Sigmoid colon (tissue), 7 donors: ENCODE data around the gene EMP2. TPM values are rescaled to one million over a fixed set of nuclear protein-coding genes. Genes with fewer than 3 reads are reported as not detected.

ENCODE experiments used
- DNase-seq: peaks from one replicate; pipeline ENCODE4 v3.0.0-alpha.2; 2019
- H3K27ac ChIP-seq, 4 donors: fragments of 200-600 bp; sonication (generic); one replicate each; pipeline ENCODE4 v1.5.1; 2016 to 2019; ENCODE audit warnings: mild to moderate bottlenecking in 1 of 4
- H3K27me3 ChIP-seq, 3 donors: fragments of 200-600 bp; sonication (generic); one replicate each; pipeline ENCODE4 v1.5.1; 2019; ENCODE audit warnings: mild to moderate bottlenecking in 1 of 3
- H3K36me3 ChIP-seq, 4 donors: fragments of 200-600 bp; sonication (generic); one replicate each; pipeline ENCODE4 v1.5.1; 2016 to 2019
- H3K4me1 ChIP-seq, 4 donors: fragments of 200-600 bp; sonication (generic); one replicate each; pipeline ENCODE4 v1.5.1; 2017 to 2019
- H3K4me3 ChIP-seq, 4 donors: fragments of 200-600 bp; sonication (generic); one replicate each; pipeline ENCODE4 v1.5.1; 2017 to 2019; ENCODE audit warnings: mild to moderate bottlenecking in 2 of 4, moderate library complexity in 1 of 4
- H3K9me3 ChIP-seq, 4 donors: fragments of 200-600 bp in 3 of 4; sonication (generic) in 3 of 4; one replicate each; pipeline versions ENCODE4 v1.5.1 to v1.6.1; 2013 to 2019
- CTCF ChIP-seq, 4 experiments: fragments of 450-650 bp in 3 of 4; fragments of 200-600 bp in 1 of 4; IDR thresholded peaks; one replicate each; pipeline ENCODE4 v1.5.1; 2016 to 2019; ENCODE audit warnings: antibody characterized with exemption in 4 of 4, mild to moderate bottlenecking in 3 of 4, moderate library complexity in 2 of 4
- EP300 ChIP-seq, 4 donors: sonication (generic); formaldehyde crosslinking; IDR thresholded peaks; one replicate each; pipeline ENCODE4 v1.6.1; 2017; ENCODE audit warnings: antibody characterized with exemption in 4 of 4
- POLR2A ChIP-seq, 2 donors: fragments of 450-650 bp; IDR thresholded peaks; one replicate each; pipeline ENCODE4 v1.6.1; 2016; ENCODE audit warnings: antibody characterized with exemption in 2 of 2, mild to moderate bottlenecking in 2 of 2, moderate library complexity in 2 of 2
- POLR2AphosphoS5 ChIP-seq, 4 donors: sonication (generic); formaldehyde crosslinking; IDR thresholded peaks; one replicate each; pipeline ENCODE4 v1.6.1; 2017; ENCODE audit warnings: antibody characterized with exemption in 4 of 4
- WGBS, 2 donors: extraction: QIAGEN DNeasy Blood & Tissue Kit; methylation state at CpG; one replicate each; pipeline ENCODE4 v1.1.7; 2013; 5-methylcytosine and 5-hydroxymethylcytosine counted together
- intact Hi-C: fragments of 100-400 bp; cut with DNase I; formaldehyde crosslinking; loops from one replicate; pipeline ENCODE4 v1.15.1; 2023
- polyA plus RNA-seq, 3 donors: library from polyadenylated mRNA; stranded (reverse); fragments of 200-250 nt; gene quantifications; one replicate each; pipeline ENCODE4 v1.2.3, GENCODE V29; 2013
- total RNA-seq, 4 donors: library from RNA; depleted of rRNA; stranded (reverse); fragments of >200 nt; gene quantifications; one replicate each; pipeline ENCODE4 v1.1.0, GENCODE V29; 2016
- donor health status: healthy with polysubstance abuse.
- donor health status: Bipolar disorder and iron deficiency.
- donor health status: healthy.

EMP2 gene
- total and polyA plus RNA-seq, 7 donors = 7.2 to 57.3 (median 39.2) TPM

GRCh38 chr16:10526962-10527361 lies 53.4 kb downstream of the EMP2 start:
- 91 to 96% methylated on average over 7 of the region's 7 CpGs for WGBS, 2 donors
- peaks cover 0 to 61% (median 23%) of the 10 kb centered on the region in 4 donors for H3K36me3 ChIP-seq
- TF ChIP-seq EP300 (IDR thresholded peaks at IDR 0.05) = no peak
- no peak for TF ChIP-seq CTCF (IDR thresholded peaks at IDR 0.05)
- no peak for TF ChIP-seq POLR2A (IDR thresholded peaks at IDR 0.05)
- no peak for TF ChIP-seq POLR2AphosphoS5 (IDR thresholded peaks at IDR 0.05)
- no peaks in the 10 kb centered on the region for H3K9me3 ChIP-seq
- no peak overlapping the region for H3K27ac ChIP-seq
- intact Hi-C loops = no loop called here
- no peak overlapping the region for H3K4me3 ChIP-seq
- H3K27me3 ChIP-seq = no peaks in the 10 kb centered on the region
- H3K4me1 ChIP-seq = no peaks in the 10 kb centered on the region
- DNase-seq = no peak

DNA sequence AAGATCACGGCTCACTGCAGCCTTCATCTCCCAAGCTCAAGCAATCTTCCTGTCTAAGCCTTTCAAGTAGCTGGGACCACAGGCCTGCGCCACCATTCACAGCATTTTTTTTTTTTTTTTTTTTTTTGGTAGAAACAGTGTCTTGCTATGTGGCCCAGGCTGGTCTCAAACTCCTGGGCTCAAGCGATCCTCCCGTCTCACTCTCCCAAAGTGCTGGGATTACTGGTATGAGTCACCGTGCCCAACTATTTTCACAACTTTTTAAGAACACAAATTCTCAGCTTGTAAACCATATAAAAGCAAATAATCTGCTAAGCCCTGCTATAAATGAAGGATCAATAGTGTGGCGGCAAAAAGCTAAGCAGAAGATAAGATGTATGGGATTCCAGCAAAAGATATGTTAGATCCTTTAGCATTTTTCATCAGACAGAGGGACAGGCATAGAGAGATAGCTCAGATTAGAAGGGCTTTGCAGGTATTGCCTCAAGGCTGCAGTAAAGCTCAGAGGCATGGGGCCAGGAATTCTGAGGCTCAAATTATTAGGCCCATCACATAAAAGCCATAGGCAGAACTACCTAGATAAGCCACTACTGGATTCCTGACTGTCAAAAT lies 55.1 kb downstream of the EMP2 start:
- no peaks in the 10 kb centered on the region for H3K27me3 ChIP-seq
- no peak overlapping the region for H3K4me3 ChIP-seq
- H3K4me1 ChIP-seq = no peaks in the 10 kb centered on the region
- no peaks in the 10 kb centered on the region for H3K9me3 ChIP-seq
- DNase-seq = no peak
- intact Hi-C loops = no loop called here
- WGBS, 2 donors = 83 to 91% methylated on average over 6 of the region's 6 CpGs
- TF ChIP-seq CTCF (IDR thresholded peaks at IDR 0.05) = no peak
- no peak for TF ChIP-seq EP300 (IDR thresholded peaks at IDR 0.05)
- no peak for TF ChIP-seq POLR2A (IDR thresholded peaks at IDR 0.05)
- no peak for TF ChIP-seq POLR2AphosphoS5 (IDR thresholded peaks at IDR 0.05)
- H3K36me3 ChIP-seq = peaks cover 0 to 52% (median 16%) of the 10 kb centered on the region in 4 donors
- H3K27ac ChIP-seq = no peak overlapping the region

GRCh38 chr16:10522966-10523365 lies 57.4 kb downstream of the EMP2 start:
- intact Hi-C loops = loop anchor here (5.0 kb wide), 1 partner anchor 394 kb away; no protein-coding TSS in a partner anchor
- Histone ChIP-seq H3K4me3 (no peak overlapping the region), H3K27me3 (no peaks in the 10 kb centered on the region), H3K9me3 (no peaks in the 10 kb centered on the region), H3K27ac (no peak overlapping the region), H3K4me1 (no peaks in the 10 kb centered on the region), H3K36me3 (peaks cover 0 to 37% (median 16%) of the 10 kb centered on the region in 4 donors)
- WGBS, 2 donors = 75 to 85% methylated on average over 2 of the region's 2 CpGs
- no peak for DNase-seq
- TF ChIP-seq POLR2AphosphoS5 (IDR thresholded peaks at IDR 0.05) (no peak), EP300 (IDR thresholded peaks at IDR 0.05) (no peak), CTCF (IDR thresholded peaks at IDR 0.05) (no peak), POLR2A (IDR thresholded peaks at IDR 0.05) (no peak)

DNA sequence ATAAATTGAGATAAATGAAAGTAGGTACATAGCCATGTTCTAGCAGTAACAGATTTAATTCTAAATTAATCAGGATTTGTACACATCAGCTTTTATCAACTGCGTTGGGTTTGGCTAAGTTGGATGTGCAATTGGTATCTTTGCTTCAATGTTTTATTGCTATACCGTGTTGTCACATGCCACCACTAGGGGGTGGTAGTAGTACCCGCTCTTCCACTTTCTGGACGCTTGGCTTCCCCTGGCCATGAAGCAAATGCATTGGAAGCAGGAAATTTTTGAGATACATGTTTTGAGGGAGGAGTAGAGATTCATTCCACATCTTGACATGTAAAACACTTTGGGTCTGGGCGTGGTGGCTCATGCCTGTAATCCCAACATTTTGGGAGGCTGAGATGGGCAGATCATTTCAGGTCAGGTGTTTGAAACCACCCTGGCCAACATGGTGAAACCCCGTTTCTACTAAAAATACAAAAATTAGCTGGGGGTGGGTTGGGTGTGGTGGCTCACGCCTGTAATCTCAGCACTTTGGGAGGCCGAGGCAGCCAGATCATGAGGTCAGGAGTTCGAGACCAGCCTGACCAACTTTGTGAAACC lies 58.6 kb downstream of the EMP2 start:
- no peaks in the 10 kb centered on the region for H3K27me3 ChIP-seq
- no peaks in the 10 kb centered on the region for H3K4me1 ChIP-seq
- TF ChIP-seq POLR2AphosphoS5 (IDR thresholded peaks at IDR 0.05) (peak in 2 of 4 donors; percentile 21 to 37), POLR2A (IDR thresholded peaks at IDR 0.05) (no peak), EP300 (IDR thresholded peaks at IDR 0.05) (no peak), CTCF (IDR thresholded peaks at IDR 0.05) (peak; percentile 76 to 85 (median 78))
- DNase-seq = peak; percentile 76
- 37 to 52% methylated on average over 9 of the region's 9 CpGs for WGBS, 2 donors
- intact Hi-C loops = loop anchor here (2.0 to 5.0 kb wide), 2 partner anchors 59 to 396 kb away; partner anchors contain the start of gene EMP2
- H3K4me3 ChIP-seq = no peak overlapping the region
- peaks cover 0 to 25% (median 10%) of the 10 kb centered on the region in 4 donors for H3K36me3 ChIP-seq
- H3K9me3 ChIP-seq = no peaks in the 10 kb centered on the region
- H3K27ac ChIP-seq = no peak overlapping the region
